KOPT-K1 (cell line): ENCODE results near the gene PLB1.

Experiments
- H3K27ac ChIP-seq: fragments of 200-600 bp; sonication (generic); 2 replicates; pipeline ENCODE4 v1.5.1; 2016; ENCODE audit warnings: antibody characterized with exemption, mild to moderate bottlenecking, low read depth, low read length; ENCODE audit not compliant: poor library complexity, severe bottlenecking
- H3K36me3 ChIP-seq: fragments of 200-600 bp; sonication (generic); 2 replicates; pipeline ENCODE4 v1.5.1; 2017; ENCODE audit warnings: antibody characterized with exemption, mild to moderate bottlenecking, low read length, moderate library complexity; ENCODE audit not compliant: insufficient read depth
- H3K9me3 ChIP-seq: fragments of 200-600 bp; sonication (generic); 2 replicates; pipeline ENCODE4 v1.5.1; 2017; ENCODE audit warnings: antibody characterized with exemption, low read length, mild to moderate bottlenecking; ENCODE audit not compliant: insufficient read depth, poor library complexity, severe bottlenecking

PLB1 gene

DNA sequence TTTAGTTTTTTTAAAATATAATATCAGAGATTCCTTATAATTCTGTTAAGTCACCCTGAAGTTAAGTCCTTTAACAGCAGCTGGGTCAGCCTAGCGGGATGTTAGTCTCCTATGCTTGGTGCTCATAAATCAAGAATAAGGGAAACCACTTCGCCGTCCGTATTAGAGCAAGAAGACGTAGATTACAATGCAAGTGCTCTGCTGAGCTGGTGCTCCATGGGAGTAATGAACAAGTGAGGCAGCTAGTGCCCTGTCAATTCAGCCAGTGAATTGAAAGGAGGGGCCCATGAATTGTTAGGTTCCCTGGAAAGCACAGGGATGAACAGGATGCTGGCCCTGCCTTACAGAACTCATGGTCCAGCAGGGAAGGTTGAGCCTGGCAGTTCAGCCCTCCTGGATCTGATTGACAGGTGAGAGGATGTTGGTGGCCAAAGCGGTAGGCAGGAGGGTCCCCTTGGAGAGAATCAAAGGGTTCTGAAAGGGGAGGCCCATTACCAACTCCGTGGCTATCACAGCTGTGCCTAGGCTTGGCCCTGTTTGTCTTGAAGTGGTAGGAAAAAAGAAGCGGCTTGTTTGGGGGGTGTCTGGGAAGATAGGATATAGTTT, 30.8 kb downstream of the PLB1 start:
- Histone ChIP-seq H3K9me3 (no peaks in the 10 kb centered on the region), H3K36me3 (no peaks in the 10 kb centered on the region), H3K27ac (no peak overlapping the region)

GRCh38 chr2:28527196-28527595, 31.3 kb downstream of the PLB1 start:
- no peaks in the 10 kb centered on the region for H3K36me3 ChIP-seq
- H3K27ac ChIP-seq, result no peak overlapping the region
- no peaks in the 10 kb centered on the region for H3K9me3 ChIP-seq

GRCh38 chr2:28528206-28528605, 32.3 kb downstream of the PLB1 start:
- no peaks in the 10 kb centered on the region for H3K36me3 ChIP-seq
- H3K27ac ChIP-seq, result no peak overlapping the region
- H3K9me3 ChIP-seq, result no peaks in the 10 kb centered on the region

DNA sequence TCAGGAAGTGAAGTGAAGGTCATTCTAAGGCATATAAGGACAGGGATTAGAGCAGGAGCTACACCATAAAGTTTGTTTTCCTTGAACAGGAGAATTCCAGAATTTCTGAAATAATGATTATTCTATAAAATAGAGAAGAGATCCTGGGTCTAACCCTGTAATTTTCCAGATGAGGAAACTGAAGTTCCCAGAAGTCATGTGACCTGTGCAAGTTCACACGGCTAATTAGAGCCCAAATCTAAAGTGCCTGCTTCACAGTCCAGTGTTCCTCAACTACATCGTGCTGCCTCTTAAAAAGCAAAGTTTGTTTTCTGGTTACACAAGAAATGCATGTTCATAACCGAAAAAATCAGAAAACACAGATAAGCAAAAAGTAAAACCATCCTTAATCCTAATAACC, 34.9 kb downstream of the PLB1 start:
- no peaks in the 10 kb centered on the region for H3K9me3 ChIP-seq
- H3K27ac ChIP-seq, result no peak overlapping the region
- no peaks in the 10 kb centered on the region for H3K36me3 ChIP-seq

DNA sequence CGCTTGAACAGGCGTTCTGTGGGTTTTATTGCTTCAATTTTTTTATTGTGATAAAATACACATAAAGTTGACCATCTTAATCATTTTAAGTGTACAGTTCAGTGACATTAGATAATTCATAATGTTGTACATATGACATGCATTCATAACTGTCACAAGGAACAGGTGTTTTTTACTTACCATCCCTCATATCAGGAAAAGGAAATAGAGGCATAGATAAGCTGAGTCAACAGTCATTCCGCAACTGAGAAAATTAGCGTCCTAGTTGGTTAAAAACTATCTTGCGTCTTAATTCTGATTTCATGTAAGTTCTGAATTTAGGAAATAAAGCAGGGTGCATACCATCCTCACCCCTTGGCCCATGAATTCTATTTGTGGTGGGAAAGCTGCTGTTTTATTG, 36.5 kb downstream of the PLB1 start:
- H3K36me3 ChIP-seq, result no peaks in the 10 kb centered on the region
- H3K9me3 ChIP-seq, result no peaks in the 10 kb centered on the region
- H3K27ac ChIP-seq, result no peak overlapping the region

DNA sequence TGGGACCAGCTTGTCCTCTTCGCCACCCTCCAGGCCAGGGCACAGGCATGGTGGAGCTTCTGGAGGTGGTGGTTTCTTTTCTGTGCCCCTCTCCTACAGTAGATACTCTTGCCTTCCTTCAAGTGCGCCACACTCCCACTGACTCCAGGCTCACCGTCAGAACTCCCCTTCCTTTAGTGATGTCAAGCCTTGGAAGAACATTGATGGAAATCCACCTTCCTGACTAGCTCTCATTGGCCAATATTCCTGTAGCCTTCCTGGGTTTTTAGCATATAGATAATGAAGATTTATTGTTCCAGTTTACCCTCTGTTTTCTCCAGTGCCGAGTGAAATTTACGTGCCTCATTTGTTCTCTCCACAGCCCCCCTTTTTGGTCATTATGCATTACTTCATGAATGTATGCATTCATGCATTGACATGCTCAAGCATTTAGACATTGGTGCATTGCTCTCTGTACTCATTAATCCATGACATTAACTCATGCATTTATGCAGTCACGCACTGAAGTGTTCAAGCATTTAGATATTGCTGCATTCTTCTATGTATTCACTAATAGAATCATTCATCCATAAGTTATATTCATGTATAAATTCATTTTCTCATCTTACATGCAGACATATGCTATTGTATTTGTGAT, 37.3 kb downstream of the PLB1 start:
- no peaks in the 10 kb centered on the region for H3K9me3 ChIP-seq
- H3K36me3 ChIP-seq, result no peaks in the 10 kb centered on the region

GRCh38 chr2:28534817-28535216, 39.0 kb downstream of the PLB1 start:
- Histone ChIP-seq H3K27ac (no peak overlapping the region), H3K9me3 (no peaks in the 10 kb centered on the region), H3K36me3 (no peaks in the 10 kb centered on the region)

More for the DNA sequence above, 37.3 kb downstream of the PLB1 start:
- no peak overlapping the region for H3K27ac ChIP-seq

DNA sequence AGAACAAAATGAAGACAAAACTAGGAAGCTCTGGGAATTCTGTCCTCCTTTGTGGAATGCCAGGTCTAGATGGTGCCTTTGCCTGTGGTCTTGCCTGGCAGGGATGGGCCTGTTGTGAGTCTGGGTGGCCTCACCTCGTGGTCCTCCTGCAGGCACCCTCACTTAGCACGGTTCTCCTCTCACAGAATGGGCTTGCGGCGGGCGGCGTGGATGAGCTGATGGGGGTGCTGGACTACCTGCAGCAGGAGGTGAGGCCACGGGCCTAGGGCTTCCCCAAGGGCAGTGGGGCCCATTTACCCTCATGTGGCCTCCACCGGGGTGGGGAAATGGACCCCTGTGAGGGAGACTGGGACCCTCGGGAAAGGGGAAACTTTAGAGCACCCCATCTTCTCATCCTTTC, 42.3 kb downstream of the PLB1 start:
- no peak overlapping the region for H3K27ac ChIP-seq
- no peaks in the 10 kb centered on the region for H3K36me3 ChIP-seq
- no peaks in the 10 kb centered on the region for H3K9me3 ChIP-seq

GRCh38 chr2:28538652-28539051, 42.8 kb downstream of the PLB1 start:
- Histone ChIP-seq H3K27ac (no peak overlapping the region), H3K36me3 (no peaks in the 10 kb centered on the region), H3K9me3 (no peaks in the 10 kb centered on the region)

- Histone ChIP-seq H3K27ac (no peak overlapping the region), H3K9me3 (no peaks in the 10 kb centered on the region), H3K36me3 (no peaks in the 10 kb centered on the region)
Observed at GRCh38 chr2:28539118-28539541, 43.3 kb downstream of the PLB1 start.

DNA sequence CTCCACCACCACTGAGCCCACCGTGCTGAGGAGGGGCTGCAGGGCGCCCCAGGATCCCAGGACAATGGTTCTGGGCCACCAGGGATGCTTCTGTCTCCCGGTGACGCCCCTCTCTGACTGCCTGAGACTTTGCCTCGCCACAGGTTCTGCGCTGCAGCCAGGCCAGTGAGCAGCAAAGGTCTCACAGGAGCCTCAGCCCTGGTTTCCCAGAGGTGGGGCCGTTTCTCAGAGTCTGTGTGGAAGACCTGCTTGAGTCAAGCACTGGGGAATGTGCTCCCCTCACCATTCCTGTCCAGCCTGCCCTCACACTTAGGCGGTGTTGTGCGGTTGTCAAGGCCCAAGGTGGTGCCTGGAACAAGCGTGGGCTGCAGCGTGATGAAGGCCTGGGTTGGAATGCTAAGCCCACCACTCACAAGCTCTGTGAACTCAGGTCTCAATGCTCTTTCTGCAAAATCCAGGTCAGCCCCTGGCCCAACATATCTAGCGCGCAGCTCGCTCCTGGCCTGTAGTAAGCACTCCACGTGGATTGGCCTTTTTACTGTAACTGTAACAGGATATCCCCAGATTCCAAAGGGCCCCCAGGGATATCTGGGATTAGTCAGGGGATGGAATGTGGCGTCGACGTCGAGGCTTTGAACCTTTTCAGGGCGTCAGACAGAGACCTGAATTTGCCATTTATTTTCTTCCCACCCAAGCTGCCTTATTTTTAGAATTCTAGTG, 47.6 kb downstream of the PLB1 start:
- H3K27ac ChIP-seq, result no peak overlapping the region

DNA sequence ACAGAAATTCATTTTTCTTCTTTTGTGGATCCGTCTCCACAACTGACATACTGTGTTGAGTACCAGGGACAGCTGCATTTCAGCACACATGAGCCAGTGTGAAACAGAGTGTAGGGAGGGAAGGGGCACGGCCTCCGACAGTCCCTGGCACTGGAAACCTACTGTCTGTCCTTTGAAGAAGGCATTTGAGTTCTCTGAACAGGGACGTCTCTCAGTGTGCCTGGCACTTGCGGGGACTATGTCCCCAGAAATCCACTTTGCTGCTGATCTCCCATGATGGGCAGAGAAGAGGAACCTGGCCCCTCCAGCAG, 48.1 kb downstream of the PLB1 start:
- no peaks in the 10 kb centered on the region for H3K9me3 ChIP-seq
- no peak overlapping the region for H3K27ac ChIP-seq
- H3K36me3 ChIP-seq, result no peaks in the 10 kb centered on the region

More for the DNA sequence above, 47.6 kb downstream of the PLB1 start:
- Histone ChIP-seq H3K9me3 (no peaks in the 10 kb centered on the region), H3K36me3 (no peaks in the 10 kb centered on the region)

- no peak overlapping the region for H3K27ac ChIP-seq
- H3K36me3 ChIP-seq, result no peaks in the 10 kb centered on the region
- no peaks in the 10 kb centered on the region for H3K9me3 ChIP-seq
Observed at GRCh38 chr2:28544405-28544921, 48.6 kb downstream of the PLB1 start.

DNA sequence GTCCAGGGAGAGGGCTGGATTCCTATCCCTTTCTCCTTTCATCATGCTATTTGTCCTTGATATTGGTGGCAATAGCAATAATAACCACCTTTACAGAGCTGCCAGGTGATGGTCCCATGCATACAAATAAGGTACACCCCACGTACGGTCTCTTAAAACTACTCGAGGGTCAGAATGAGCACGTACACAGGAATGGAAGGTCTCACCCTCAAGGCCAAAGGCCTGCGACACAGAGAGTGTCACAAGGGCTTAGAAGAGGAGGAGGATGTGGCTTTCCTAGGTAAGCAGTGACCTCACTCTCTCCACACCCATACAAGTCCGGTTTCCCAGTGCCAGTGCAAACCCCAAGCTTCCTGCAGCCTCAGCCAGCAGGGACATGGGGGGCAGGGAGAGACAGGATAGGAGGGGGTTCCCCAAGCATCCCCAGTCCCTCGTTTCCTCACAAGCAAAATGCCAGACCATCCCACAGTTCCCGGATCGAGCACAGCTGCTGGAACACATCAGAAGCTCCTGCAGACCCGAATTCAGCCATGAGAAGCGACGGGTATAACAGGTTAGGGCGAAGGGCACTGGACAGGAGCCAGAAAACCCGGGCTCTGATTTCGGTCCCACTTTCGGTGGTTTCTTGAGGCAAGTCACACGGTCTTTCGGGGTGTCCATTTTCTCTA, 49.2 kb downstream of the PLB1 start:
- Histone ChIP-seq H3K9me3 (no peaks in the 10 kb centered on the region), H3K36me3 (no peaks in the 10 kb centered on the region), H3K27ac (no peak overlapping the region)

DNA sequence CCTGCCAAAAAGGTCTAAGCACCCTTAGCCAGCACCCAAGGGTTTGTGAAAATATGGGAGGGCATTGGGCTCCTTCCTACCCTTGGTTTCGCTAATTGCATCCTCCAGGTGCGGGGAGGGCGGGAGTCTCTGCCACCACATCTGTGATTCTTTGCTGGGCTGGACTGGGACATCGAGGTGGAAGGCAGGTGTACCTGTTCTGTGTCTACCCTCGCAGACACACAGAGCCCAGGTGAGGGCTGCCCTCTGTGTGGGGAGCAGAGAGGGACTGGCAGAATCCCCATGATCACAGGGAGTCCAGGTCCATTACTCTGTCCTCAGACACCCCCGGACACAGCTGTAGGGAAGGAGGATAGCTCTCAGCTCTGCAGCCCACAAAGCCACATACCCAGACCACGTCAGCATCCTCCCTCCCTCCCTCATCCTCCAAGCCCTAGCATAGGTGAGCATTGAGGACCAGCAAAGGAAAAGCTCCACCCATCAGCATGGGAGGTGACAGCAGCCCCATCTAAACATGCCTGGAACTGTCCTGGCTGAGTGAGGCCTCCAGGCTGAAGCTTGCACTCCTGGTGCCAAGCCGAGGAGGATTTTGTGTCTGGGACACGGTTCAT, 49.8 kb downstream of the PLB1 start:
- Histone ChIP-seq H3K27ac (no peak overlapping the region), H3K9me3 (no peaks in the 10 kb centered on the region), H3K36me3 (no peaks in the 10 kb centered on the region)
